Ascending aorta (tissue), 2 donors: Measurements from ENCODE around the gene HNRNPCL4. TPM values are rescaled to one million over a fixed set of nuclear protein-coding genes. Genes with fewer than 3 reads are reported as not detected.
"Not testable (repeated sequence)": the region's sequence is repeated elsewhere in the genome, so short reads cannot be mapped to it uniquely, and the experiment has no call there.

Source experiments
- DNase-seq, 2 donors: peaks; one replicate each; pipeline ENCODE4 v3.0.0-alpha.2; 2019; ENCODE audit warnings: low spot score in 2 of 2
- H3K27ac ChIP-seq, 2 donors: fragments of 200-600 bp; sonication (generic); one replicate each; pipeline ENCODE4 v1.5.1; 2016 to 2017; ENCODE audit warnings: mild to moderate bottlenecking in 1 of 2
- H3K27me3 ChIP-seq: fragments of 200-600 bp; sonication (generic); one replicate; pipeline ENCODE4 v1.5.1; 2017
- H3K36me3 ChIP-seq, 2 donors: fragments of 200-600 bp; sonication (generic); one replicate each; pipeline ENCODE4 v1.5.1; 2016
- H3K4me1 ChIP-seq, 2 donors: fragments of 200-600 bp; sonication (generic); one replicate each; pipeline ENCODE4 v1.5.1; 2016 to 2017; ENCODE audit warnings: mild to moderate bottlenecking in 1 of 2
- H3K4me3 ChIP-seq, 2 donors: fragments of 200-600 bp; sonication (generic); one replicate each; pipeline ENCODE4 v1.5.1; 2016 to 2017; ENCODE audit warnings: mild to moderate bottlenecking in 1 of 2
- H3K9me3 ChIP-seq, 2 donors: fragments of 200-600 bp; sonication (generic); one replicate each; pipeline ENCODE4 v1.5.1; 2016
- intact Hi-C: fragments of 100-400 bp; cut with DNase I; formaldehyde crosslinking; loops from one replicate; pipeline ENCODE4 v1.15.1; 2023
- total RNA-seq: library from RNA; depleted of rRNA; stranded (reverse); fragments of >200 nt; gene quantifications from one replicate; pipeline ENCODE4 v1.1.0, GENCODE V29; 2016

The HNRNPCL4 gene
- total RNA-seq: not detected

- not testable (repeated sequence) for DNase-seq
Measured at GRCh38 chr1:13165531-13165930, at the start of gene HNRNPCL4. HNRNPCL4 (minus strand) TSS chr1:13165631; CDS start chr1:13165467, 164 bp downstream.

GRCh38 chr1:13208712-13209111 is 43.3 kb upstream of the HNRNPCL4 start:
- intact Hi-C loops, DNase-seq, H3K27me3 ChIP-seq, H3K4me1 ChIP-seq, H3K36me3 ChIP-seq, H3K9me3 ChIP-seq, H3K4me3 ChIP-seq, H3K27ac ChIP-seq: not testable (repeated sequence)

More at GRCh38 chr1:13165531-13165930, at the start of gene HNRNPCL4:
- H3K4me1 ChIP-seq, H3K27ac ChIP-seq, H3K27me3 ChIP-seq, H3K36me3 ChIP-seq, H3K9me3 ChIP-seq, intact Hi-C loops, H3K4me3 ChIP-seq: not testable (repeated sequence)

- H3K27me3 ChIP-seq, H3K9me3 ChIP-seq, H3K4me1 ChIP-seq, DNase-seq, intact Hi-C loops, H3K36me3 ChIP-seq, H3K27ac ChIP-seq, H3K4me3 ChIP-seq: not testable (repeated sequence)
Measured at GRCh38 chr1:13201309-13201708, 35.9 kb upstream of the HNRNPCL4 start, which contains the start of gene PRAMEF13. PRAMEF13 (minus strand) TSS chr1:13201409; CDS start chr1:13199589, 1,820 bp downstream.

- DNase-seq, intact Hi-C loops, H3K4me3 ChIP-seq, H3K27me3 ChIP-seq, H3K4me1 ChIP-seq, H3K27ac ChIP-seq, H3K9me3 ChIP-seq, H3K36me3 ChIP-seq: not testable (repeated sequence)
Measured at GRCh38 chr1:13171548-13171947, 6.1 kb upstream of the HNRNPCL4 start, which contains the start of gene PRAMEF9. PRAMEF9 (plus strand) TSS chr1:13171848; CDS start chr1:13175281, 3,433 bp downstream.

- H3K36me3 ChIP-seq, H3K9me3 ChIP-seq, H3K4me3 ChIP-seq, intact Hi-C loops, H3K27me3 ChIP-seq, H3K27ac ChIP-seq, H3K4me1 ChIP-seq, DNase-seq: not testable (repeated sequence)
Measured at GRCh38 chr1:13155909-13156308, 9.5 kb downstream of the HNRNPCL4 start, which contains the start of gene PRAMEF26. PRAMEF26 (minus strand) TSS chr1:13156009; CDS start chr1:13153095, 2,914 bp downstream.

GRCh38 chr1:13116754-13117153 is 48.7 kb downstream of the HNRNPCL4 start, which contains the start of gene HNRNPCL2:
HNRNPCL2 (minus strand) TSS chr1:13116854; CDS start chr1:13116400, 454 bp downstream.
- H3K27me3 ChIP-seq, intact Hi-C loops, H3K4me1 ChIP-seq, DNase-seq, H3K9me3 ChIP-seq, H3K4me3 ChIP-seq, H3K27ac ChIP-seq, H3K36me3 ChIP-seq: not testable (repeated sequence)

Other genes starting within 250 kb of the HNRNPCL4 start
- gene PRAMEF7, start 249.0 kb downstream of the HNRNPCL4 start, total RNA-seq: not detected
- gene PRAMEF6, start 218.1 kb downstream of the HNRNPCL4 start, total RNA-seq: not detected
- gene PRAMEF27, start 109.1 kb downstream of the HNRNPCL4 start, total RNA-seq: not detected
- gene HNRNPCL3, start 104.9 kb downstream of the HNRNPCL4 start, total RNA-seq: not detected
- gene PRAMEF25, start 94.9 kb downstream of the HNRNPCL4 start, total RNA-seq: not detected
- gene HNRNPCL2, start 48.8 kb downstream of the HNRNPCL4 start, total RNA-seq: not detected
- gene PRAMEF26, start 9.6 kb downstream of the HNRNPCL4 start, total RNA-seq: not detected
- not detected for gene PRAMEF9, start 6.2 kb upstream of the HNRNPCL4 start, total RNA-seq
- gene PRAMEF13, start 35.8 kb upstream of the HNRNPCL4 start, total RNA-seq: not detected
- not detected for gene PRAMEF18, start 60.5 kb upstream of the HNRNPCL4 start, total RNA-seq
- not detected for gene PRAMEF5, start 88.6 kb upstream of the HNRNPCL4 start, total RNA-seq
- gene PRAMEF8, start 119.5 kb upstream of the HNRNPCL4 start, total RNA-seq: not detected
- gene PRAMEF33, start 137.9 kb upstream of the HNRNPCL4 start, total RNA-seq: not detected
- not detected for gene PRAMEF15, start 149.9 kb upstream of the HNRNPCL4 start, total RNA-seq
- not detected for gene PRAMEF14, start 181.5 kb upstream of the HNRNPCL4 start, total RNA-seq
- gene PRAMEF19, start 206.3 kb upstream of the HNRNPCL4 start, total RNA-seq: not detected
- gene PRAMEF17, start 224.0 kb upstream of the HNRNPCL4 start, total RNA-seq: not detected
- not detected for gene PRAMEF20, start 244.8 kb upstream of the HNRNPCL4 start, total RNA-seq